ENCODE data around the gene SHROOM3.

Gene SHROOM3

DNA sequence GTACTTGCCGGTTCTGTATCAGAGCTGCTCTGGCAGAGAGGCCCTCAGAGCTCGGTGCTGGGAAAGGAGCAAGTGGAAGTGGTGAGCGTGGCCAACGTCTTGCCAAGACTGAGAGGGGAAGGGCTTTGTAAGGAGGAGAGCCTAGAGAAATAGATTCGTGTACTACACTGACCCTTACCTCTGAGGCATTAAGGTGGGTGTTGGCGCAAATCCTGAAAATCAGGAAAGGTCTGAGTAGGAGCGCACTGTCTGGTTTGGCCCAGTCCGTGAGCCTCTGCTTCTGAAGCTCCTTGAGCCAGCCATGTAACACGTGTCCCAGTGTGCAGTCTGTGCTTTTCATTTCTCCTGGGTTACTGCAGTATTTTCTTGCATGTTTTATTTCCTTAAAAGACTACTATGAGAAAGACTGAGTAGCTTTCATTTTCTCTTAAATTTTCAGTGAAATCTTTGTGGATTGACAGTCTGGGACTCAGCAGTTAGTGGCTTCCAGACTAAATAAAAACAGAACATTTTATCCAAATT is 322.4 kb downstream of the SHROOM3 start:
- no peak overlapping the region for H3K4me3 ChIP-seq (ENCODE audit: control insufficient read depth, low read depth, low read length)
- TF ChIP-seq, protein P1, sequence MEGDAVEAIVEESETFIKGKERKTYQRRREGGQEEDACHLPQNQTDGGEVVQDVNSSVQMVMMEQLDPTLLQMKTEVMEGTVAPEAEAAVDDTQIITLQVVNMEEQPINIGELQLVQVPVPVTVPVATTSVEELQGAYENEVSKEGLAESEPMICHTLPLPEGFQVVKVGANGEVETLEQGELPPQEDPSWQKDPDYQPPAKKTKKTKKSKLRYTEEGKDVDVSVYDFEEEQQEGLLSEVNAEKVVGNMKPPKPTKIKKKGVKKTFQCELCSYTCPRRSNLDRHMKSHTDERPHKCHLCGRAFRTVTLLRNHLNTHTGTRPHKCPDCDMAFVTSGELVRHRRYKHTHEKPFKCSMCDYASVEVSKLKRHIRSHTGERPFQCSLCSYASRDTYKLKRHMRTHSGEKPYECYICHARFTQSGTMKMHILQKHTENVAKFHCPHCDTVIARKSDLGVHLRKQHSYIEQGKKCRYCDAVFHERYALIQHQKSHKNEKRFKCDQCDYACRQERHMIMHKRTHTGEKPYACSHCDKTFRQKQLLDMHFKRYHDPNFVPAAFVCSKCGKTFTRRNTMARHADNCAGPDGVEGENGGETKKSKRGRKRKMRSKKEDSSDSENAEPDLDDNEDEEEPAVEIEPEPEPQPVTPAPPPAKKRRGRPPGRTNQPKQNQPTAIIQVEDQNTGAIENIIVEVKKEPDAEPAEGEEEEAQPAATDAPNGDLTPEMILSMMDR (conservative IDR thresholded peaks at IDR 0.05; ENCODE audit: control insufficient read depth, insufficient read depth, low read depth, low read length), result no peak
- DNase-seq (ENCODE audit: low read depth), result no peak

DNA sequence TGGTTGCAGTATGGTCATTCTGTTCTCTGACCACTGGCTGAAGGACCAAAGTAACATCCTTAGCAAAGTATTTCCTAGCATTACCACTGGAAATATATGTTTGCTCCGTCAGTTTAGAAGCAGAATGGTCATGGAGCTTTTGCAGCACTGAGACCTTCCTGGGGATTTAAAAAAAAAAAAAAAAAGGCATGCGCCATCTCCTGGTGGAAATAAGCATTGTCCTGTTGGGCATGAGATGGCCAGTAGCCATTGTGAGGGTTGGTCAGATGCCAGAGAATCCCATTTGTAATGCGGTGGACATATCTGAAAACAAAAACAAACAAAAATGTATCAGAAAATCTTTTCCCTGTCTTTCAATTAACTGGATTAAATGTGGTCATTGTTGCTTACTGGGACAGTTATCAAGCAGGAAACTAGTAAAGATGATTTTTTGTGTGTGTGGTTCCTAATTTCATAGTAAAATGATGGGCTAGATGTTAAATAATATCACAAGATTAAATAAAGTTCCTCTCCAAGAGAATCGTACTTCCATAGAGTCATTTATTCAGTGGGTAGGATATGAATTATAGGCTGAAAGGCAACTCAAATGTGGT is 323.4 kb downstream of the SHROOM3 start:
- no peak overlapping the region for H3K4me3 ChIP-seq (ENCODE audit: control insufficient read depth, low read depth, low read length)
- DNase-seq (ENCODE audit: low read depth), result peak; percentile 88

DNA sequence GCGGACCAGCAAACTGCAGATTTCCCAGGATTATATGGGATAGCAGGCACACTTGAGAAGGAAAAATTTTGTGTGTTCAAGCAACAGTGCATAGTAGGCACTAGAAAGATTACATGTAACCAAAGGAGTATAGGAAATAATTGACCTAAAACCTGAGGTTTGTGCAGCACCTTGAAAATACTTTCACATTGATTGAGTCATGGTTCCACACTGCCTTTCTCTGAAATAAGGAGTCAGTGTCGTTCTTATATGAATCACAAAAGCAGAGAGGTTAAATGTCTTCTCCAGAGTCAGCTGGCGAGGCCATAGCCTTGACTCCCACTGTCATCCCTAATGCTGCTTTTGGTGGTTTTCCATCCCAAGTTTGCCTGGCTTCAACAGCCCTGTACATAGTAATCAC is 324.0 kb downstream of the SHROOM3 start:
- peak; percentile 40 for DNase-seq (ENCODE audit: low read depth)
- TF ChIP-seq, protein P1 (conservative IDR thresholded peaks at IDR 0.05; ENCODE audit: control insufficient read depth, insufficient read depth, low read depth, low read length), result no peak
- H3K4me3 ChIP-seq (ENCODE audit: control insufficient read depth, low read depth, low read length), result no peak overlapping the region

More for the DNA sequence above, 323.4 kb downstream of the SHROOM3 start:
- TF ChIP-seq, protein P1 (conservative IDR thresholded peaks at IDR 0.05; ENCODE audit: control insufficient read depth, insufficient read depth, low read depth, low read length), result peak; percentile 80

DNA sequence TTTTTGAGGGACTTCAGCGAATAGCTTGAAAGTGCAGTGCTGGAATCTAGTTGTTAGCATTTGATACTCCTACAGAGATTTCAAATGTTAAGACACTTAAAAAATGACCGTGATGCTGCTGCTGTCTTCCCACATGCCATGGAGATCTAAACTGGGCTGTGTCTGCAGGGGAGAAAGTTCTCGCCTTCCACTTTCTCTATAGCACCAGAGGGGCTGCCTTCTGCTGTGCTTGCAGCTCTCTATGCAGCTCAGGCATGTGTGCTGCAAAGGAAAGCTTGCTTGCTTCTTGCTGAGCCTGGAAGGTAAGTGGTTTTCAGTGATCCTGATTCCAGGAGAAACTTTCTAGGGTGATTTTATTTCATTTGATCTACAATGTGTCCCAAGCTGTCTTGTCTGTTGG is 325.2 kb downstream of the SHROOM3 start:
- no peak overlapping the region for H3K4me3 ChIP-seq (ENCODE audit: control insufficient read depth, low read depth, low read length)
- DNase-seq (ENCODE audit: low read depth), result no peak
- TF ChIP-seq, protein P1 (conservative IDR thresholded peaks at IDR 0.05; ENCODE audit: control insufficient read depth, insufficient read depth, low read depth, low read length), result no peak

DNA sequence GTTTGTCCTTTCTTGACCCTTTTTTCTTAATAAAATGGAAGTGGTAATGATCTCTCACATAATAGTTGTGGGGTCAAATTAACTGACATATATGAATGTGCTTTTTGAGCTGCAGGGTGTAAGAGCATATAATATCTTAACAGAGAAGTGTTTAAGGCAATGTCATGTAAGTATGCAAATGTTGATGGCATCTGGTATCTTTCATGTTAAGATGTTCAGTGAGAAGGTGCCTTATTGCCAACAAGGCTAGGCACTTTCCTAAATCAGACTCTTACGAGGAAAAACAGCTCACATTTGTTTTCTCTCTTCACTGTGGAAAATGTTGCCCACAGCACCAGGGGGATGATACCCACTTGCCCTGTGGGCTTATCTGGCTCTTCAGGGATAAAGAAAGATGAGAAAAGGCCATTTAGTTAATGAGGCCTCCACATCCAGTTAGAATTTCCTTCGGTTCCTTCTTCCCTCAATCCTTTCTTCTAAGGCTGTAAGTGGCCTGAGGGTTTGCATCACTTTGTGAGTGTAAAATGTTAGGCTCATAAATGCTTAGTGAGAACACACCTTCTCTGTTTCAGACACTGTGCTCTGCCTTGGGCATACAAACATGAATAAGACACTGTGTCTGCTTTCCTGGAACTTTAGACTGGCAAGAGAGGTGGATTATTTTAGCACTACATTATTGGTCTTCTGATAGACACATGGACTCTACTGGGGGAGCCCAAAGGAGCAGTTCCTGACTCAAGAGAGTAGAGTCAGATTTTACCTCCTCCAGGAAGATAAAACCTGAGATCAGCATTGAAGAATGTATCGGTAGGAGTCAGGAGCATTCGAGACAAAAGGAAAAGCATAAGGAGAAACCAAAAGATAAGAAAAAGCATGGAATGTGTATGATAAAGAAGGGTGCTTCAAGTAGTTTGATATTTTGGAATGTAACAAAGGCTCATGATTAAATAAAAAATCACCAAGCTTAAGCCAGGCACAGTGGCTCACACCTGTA is 327.4 kb downstream of the SHROOM3 start:
- no peak overlapping the region for H3K4me3 ChIP-seq (ENCODE audit: control insufficient read depth, low read depth, low read length)
- TF ChIP-seq, protein P1 (conservative IDR thresholded peaks at IDR 0.05; ENCODE audit: control insufficient read depth, insufficient read depth, low read depth, low read length), result no peak
- no peak for DNase-seq (ENCODE audit: low read depth)

DNA sequence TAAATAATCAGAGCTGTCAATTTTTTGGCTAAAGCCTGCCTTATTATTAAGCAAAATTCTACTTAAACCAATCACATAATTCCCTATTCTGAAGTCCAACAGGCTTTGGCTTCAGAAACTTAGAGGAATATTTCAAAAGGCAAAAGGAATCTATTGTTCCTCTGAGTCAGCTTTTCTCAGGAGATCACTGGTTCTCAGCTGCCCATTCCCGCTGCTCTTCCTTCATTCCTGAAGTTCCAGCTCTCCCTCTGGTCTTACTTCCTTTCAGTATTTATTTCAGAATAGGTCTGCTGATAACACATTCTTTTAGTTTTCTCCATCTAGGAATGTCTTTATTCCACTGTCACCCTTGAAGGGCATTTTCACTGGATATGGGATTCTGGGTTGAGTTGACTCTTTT is 329.2 kb downstream of the SHROOM3 start:
- TF ChIP-seq, protein P1 (conservative IDR thresholded peaks at IDR 0.05; ENCODE audit: control insufficient read depth, insufficient read depth, low read depth, low read length), result no peak
- H3K4me3 ChIP-seq (ENCODE audit: control insufficient read depth, low read depth, low read length), result no peak overlapping the region
- peak; percentile 73 for DNase-seq (ENCODE audit: low read depth)

Data from fibroblast of mammary gland (primary cell).